NCI-H2227 (cell line): ENCODE data around the gene CA6.
"Not testable (repeated sequence)": the region's sequence is repeated elsewhere in the genome, so short reads cannot be mapped to it uniquely, and the experiment has no call there.

ENCODE experiments used
- DNase-seq: peaks from one replicate; lab custom pipeline; 2025; ENCODE audit not compliant: unreplicated experiment; lab: John Stamatoyannopoulos, UW

CA6 gene

DNA sequence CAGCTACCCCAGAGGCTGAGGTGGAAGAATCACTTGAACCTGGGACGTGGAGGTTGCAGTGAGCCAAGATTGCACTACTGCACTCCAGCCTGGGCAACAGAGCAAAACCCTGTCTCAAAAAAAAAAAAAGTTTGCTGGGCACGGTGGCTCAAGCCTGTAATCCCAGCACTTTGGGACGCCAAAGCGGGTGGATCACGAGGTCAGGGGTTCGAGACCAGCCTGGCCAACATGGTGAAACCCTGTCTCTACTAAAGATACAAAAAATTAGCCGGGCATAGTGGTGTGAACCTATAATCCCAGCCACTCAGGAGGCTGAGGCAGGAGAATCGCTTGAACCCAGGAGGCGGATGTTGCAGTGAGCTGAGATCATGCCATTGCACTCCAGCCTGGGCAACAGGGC is 23.2 kb downstream of the CA6 start:
- not testable (repeated sequence) for DNase-seq

DNA sequence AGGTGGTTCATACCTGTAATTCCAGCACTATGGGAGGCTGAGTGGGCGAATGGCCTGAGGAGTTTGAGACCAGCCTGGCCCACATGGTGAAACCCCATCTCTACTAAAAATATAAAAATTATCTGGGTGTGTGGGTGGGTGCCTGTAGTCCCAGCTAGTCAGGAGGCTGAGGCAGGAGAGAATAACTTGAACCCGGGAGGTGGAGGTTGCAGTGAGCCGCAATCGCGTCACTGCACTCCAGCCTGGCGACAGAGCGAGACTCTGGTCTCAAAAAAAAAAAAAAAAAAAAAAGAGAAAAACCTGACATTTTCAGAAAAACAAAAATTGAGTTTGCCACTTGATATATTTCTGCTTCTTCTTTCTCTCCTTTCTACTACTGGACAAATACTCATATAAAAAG is 24.3 kb downstream of the CA6 start:
- DNase-seq: no peak

DNA sequence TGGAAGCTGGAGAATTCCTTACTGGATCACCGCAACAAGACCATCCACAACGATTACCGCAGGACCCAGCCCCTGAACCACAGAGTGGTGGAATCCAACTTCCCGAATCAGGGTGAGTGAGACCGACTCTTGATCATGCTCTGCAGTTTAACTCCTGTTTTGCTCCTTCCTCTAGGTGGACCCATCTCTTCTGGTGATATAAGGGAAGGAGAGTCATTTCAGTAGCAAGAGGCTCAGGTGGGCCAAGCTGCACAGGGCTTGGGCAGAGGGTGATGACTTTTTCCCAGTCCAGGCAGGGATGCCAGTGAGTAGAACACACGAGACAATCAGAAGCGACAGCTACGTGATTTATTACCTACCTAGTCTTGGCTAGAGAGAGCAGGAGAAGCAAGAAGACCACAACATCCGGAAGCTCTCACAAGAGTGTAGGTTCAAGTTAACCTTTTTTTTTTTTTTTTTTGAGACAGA is 25.2 kb downstream of the CA6 start:
- DNase-seq: no peak

DNA sequence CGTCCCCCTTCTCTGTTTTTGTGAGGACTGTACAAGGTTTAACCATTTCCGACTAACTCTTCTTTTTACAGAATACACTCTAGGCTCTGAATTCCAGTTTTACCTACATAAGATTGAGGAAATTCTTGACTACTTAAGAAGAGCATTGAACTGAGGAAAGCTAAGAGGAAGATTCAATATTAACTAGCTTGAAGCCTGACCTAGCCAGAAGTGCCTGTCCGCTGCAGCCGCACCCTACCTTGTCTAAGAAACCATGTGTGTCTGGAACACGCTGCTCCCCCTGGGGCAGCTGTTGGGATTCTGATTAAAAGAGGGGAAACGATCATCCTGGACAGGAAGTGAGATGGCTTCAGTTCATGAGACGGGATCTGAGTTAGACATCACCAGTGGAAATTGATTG is 28.9 kb downstream of the CA6 start:
- no peak for DNase-seq

DNA sequence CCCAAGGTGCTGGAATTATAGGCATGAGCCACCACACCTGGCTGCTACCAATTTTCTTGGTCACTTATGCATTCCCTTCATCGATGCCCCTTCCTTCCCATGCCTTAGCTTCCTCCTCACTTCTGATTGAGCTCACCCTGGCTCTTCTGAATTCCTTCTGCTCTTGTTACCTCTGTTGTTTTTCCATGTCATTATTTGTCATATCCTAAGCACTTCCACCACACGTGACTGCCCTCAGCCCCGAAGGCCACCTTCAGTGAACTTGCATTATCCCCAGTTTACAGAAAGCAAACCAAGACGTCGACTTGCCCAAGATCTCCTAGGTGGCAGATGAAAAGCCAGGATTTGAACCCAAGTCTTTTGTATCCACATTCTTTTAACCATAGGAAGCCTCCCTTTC is 30.7 kb downstream of the CA6 start:
- DNase-seq: no peak

DNA sequence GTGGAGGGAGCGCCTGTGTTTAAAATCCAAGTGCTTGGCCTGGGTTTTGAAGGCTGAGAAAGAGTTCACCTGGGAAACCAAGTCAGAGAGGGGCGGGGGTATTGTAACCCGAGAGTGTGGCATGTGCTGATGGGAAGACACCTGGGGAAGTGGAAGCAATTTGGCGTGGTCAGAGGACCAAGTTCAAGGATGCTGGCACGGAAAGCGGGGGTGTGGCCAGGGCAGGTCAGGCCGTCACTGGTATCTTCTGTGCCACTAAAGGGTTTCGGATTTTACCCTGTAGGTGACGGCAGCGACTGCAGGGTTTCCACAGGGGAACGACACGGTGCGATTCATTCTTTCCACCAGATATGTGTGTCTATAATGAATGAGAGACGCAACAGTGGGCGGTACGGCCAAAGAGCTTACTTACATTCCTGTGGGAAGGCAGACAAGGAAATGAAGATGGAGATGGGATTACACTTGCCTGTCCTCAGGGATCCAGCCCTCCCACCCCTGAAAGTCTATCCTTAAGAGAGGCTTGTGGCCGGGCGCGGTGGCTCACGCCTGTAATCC is 31.3 kb downstream of the CA6 start:
- DNase-seq: no peak

DNA sequence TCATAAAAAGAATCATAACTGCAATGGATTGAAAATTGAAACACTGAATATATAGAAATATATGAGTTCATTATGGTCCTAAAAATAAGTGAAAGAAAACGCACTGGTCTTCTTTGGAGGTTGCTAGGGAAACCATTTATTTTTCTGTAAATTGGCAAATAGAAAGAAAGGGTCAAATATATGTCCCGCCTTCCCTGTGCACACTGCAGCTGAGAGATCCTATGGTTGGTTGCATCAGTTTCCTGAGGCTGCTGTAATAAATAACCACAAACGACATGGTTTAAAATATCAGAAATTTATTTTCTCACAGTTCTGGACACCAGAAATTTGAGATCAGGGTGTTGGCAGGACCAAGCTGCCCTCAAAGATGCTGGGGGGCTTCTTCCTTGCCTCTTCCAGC is 35.0 kb downstream of the CA6 start:
- no peak for DNase-seq

DNA sequence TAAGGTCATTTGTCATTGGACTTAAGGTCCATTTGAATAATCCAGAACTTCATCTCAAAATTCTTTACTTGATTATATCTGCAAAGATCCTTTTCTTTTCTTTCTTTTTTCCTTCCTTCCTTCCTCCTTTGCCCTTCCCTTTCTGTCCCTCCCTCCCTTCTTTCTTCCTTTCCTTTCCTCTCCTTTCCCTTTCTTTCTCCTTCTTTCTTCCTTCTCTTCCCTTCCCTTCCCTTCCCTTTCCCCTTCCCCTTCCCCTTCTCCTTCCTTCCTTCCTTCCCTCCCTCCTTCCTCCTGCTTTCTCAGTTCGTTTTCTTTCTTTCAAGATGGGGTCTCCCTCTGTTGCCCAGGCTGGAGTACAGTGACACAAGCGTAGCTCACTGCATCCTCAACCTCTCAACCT is 35.5 kb downstream of the CA6 start:
- no peak for DNase-seq

DNA sequence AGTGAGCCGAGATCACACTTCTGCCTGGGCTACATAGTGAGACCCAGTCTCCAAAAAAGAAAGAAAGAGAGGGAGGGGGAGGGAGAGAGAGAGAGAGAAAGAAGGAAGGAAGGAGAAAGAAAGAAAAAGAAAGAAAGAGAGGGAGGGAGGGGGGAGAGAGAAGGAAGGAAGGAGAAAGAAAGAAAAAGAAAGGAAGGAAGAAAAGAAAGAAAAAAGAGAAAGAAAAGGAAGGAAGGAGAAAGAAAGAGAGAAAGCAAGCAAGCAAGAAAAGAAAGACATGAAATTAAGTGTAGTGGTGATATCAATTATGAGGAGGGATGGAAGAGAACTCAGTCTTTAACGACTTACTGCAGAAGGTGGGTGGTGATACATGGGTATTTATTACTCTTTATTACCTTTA is 38.5 kb downstream of the CA6 start:
- no peak for DNase-seq

DNA sequence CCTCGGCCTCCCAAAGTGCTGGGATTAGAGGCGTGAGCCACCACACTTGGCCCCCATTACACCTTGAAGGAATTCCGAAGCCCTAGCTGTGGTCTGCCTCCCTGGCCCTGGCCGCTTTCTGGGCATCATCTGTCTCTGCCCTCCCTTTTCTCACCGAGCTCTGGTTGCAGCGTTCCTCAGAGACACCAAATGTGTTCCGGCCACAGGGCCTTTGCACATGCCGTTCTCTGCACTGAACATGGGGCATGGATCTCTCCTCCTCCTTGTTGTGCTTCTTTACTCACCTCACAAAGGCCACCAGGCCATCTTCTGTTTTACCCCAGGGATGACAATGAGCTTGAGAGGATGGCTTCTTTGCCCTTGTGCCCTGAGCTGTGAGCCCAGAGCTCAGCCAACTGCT is 39.3 kb downstream of the CA6 start:
- no peak for DNase-seq

DNA sequence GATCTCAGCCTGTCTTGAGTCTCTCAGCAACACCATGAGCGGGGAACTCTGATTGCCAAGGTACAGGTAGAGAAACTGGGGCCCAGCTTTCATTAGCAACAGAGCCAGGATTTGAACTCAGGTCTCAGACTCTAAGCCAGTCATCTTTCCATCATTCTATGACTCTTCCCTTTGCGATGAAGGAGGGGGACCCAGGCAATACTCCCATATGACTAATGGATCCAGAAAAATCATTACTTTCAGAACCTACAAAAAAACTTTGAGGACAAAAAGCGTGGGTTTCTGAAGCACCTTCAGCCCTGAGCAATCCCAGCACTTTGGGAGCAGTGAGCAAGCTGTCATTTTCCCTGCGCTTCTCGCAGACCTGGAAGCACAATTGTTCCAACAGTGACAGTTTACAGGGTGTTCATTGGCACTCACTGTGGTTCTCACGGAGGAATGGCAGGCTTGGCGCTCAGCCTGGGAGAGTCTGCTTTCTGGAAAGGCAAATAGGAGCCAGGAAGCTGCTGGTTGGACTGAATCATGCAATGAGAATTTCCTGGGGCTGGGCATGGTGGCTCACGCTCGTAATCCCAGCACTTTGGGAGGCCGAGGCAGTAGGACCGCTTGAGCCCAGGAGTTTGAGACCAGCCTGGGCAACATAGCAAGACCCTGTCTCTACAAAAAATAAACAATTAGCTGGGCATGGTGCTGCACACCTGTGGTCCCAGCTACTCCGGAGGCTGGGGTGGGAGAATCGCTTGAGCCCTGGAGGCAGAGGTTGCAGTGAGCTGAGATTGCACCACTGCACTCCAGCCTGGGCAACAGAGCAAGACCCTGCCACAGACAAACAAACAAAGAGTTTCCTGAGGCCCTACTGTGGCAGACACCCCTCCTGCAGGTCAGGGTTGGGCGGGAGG is 40.5 kb downstream of the CA6 start:
- no peak for DNase-seq

DNA sequence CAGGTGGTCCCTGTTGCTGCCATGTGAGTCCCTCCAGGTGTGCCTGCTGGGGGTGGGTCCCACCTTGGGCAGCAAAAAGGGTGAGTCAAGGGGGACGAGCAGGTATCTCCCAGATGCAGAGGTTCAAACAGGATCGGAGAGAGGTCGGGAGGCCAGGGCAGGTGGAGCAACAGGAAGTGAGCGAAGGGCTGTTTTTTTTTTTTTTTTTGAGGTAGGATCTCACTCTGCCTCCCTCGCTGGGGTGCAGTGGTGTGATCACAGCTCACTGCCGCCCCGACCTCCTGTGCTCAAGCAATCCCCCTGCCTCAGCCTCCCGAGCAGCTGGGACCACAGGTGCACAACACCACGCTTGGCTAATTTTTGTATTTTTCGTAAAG is 41.1 kb downstream of the CA6 start:
- no peak for DNase-seq

DNA sequence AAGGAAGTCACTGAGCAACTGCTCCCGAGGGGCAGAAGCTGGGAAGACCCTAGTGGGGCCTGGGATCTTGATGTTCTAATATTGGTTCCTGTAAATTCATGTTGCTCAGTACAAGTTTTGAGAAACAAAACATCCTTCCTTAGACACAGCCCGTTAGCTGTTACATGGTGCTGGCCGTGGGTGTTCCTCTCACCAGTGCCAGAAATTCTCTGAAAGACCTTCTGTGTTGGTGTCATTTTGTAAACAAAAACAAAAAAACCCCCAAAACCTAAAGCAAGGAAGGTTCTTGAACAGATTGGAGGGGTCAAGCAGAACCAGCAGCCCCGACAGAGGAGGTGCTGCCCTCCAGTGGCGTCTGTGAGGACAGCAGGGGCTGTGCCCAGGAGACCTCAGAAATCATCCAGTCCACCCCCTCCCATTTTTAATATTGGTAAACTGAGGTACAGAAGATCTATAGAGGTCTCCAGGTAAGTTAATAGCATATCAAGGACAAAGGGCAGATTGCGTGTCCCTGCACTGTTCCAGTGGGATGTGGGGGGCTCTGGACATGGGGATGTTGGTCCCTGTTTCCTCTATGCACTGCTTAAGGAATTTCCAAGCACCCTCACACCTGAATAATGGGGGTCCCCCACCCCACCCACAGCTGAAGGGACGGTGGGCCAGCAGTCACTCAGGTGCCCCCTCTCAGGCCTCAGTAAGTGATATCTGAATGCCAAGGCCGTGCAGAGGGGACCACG is 42.4 kb downstream of the CA6 start:
- DNase-seq: peak; percentile 56

DNA sequence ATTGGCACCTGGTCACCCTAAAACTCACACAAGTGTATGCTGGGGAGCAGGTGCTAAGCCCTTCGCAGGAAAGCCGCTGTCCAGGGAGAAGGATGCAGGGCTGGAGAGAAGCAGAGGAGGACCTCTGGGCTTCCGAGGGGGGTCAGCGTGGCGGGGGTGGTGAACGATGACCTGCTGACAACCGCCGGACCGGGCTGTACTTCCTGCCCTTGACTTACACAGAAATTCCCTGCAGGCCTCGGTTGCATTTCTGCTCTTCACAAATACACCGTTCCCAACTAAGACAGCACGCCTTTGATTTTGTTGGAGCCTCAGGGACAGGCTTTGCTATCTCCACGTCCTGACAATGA is 42.9 kb downstream of the CA6 start:
- DNase-seq: no peak

DNA sequence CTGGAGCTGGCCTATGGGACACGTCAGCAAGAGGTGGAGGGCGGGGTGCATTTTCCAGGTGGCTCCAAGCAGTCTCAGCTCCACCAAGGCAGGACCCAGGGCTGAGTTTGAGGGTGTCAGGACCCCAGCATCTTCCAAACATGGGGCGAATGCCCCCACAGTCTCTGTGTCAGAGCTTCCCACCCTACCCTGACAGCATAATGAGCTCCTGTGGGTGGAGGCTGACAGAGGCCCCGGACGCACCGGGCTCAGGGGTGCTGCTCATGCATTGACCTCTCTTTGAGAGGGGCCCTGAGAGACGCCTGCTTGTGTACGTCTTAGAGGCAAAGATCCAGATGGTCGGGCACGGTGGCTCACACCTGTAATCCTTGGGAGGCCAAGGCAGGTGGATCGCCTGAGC is 43.4 kb downstream of the CA6 start:
- DNase-seq: no peak

DNA sequence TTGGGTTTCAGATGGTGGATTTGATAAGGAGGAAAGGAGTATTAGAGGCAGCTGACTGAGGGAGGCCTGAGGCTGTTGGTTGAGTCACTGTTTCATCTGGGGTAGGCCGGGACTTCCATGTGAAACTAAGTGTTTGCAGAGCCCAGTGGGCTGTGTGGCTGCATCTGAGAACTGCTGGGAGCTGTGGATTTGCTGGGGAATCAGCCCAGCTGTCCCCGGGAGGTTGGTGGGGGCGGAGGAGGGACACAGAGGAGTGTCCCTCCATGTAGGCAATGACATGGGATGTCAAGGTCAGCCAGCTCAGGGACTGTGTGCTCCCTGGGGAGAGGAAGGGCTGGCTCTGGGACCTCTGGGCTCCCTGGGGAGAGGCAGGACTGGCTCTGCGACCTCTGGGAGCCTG is 44.2 kb downstream of the CA6 start:
- no peak for DNase-seq

DNA sequence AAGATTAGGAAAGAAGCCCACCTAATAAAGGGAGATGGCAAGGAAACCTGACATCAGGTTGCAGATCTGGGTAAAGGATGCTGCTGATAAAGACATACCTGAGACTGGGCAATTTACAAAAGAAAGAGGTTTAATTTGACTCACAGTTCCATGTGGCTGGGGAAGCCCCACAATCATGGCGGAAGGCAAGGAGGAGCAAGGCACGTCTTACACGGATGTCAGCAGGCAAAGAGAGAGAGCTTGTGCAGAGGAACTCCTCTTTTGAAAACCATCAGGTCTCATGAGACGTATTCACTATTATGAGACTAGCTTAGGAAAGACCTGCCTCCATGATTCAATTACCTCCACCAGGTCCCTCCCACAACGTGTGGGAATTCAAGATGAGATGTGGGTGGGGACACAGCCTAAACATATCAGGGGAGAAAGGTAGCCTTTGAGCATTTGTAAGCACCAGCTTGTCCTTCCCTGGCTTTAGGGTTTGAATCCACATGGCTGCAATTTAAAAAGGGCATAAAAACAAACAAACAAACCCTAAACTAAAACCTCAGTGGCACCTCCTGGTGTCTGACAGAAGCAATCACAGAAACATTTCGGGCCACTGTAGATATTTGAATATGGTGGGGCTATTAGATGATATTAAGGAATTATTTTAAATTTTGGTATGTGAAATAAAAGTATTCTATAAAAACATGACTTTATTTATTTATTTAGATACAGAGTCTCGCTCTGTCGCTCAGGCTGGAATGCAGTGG is 47.4 kb downstream of the CA6 start:
- no peak for DNase-seq

DNA sequence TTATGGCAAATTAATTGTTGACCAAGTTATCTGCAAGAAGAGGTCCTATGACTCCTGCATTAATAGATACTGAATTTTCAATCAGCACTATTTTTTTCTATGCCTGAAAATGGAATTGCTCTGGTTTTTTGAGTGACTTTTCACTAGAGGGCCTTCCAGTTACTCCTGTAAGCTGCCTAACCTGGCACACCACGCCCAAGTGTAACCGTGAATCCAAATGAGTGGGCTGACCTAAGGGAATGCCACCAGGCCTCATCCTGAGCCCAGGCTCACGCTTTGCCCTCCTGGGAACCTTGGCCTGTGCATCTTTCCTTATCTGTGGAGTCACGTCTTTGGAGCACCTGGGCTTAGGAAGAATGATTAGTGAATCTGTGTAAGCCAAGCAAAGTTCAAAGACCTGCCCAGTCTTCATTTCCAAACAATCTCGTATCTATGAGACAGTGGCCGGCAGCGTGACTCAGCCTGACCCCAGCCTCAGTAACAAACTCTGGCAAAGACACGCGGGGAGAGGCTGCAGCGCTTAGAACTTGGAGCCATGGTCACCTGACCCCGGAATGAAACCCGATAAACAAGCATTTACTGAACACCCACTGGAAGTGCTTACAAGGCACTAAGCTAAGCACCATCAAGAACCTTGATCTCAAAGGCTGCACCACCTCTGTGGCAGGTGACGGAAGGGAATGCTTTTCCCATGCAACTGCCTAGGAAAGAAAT is 48.5 kb downstream of the CA6 start:
- DNase-seq: not testable (repeated sequence)

DNA sequence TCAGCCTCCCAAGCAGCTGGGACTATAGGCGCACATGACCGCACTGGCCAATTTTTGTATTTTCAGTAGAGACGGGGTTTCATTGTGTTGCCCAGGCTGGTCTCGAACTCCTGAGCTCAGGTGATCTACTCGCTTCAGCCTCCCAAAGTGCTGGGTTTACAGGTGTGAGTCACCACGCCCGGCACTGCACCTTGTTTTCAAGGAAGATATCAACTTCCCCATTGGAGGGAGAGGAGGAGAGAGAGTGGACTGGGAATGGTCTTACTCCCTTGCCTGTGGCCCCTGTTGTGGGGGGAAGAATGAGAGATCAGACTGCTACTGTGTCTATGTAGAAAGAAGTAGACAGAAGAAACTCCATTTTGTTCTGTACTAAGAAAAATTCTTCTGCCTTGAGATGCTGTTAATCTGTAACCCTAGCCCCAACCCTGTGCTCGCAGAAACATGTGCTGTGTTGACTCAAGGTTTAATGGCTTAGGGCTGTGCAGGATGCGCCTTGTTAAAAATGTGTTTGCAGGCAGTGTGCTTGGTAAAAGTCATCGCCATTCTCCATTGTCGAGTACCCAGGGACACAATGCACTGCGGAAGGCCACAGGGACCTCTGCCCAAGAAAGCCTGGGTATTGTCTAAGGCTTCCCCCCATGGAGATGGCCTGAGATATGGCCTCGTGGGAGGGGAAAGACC is 56.0 kb downstream of the CA6 start:
- not testable (repeated sequence) for DNase-seq

DNA sequence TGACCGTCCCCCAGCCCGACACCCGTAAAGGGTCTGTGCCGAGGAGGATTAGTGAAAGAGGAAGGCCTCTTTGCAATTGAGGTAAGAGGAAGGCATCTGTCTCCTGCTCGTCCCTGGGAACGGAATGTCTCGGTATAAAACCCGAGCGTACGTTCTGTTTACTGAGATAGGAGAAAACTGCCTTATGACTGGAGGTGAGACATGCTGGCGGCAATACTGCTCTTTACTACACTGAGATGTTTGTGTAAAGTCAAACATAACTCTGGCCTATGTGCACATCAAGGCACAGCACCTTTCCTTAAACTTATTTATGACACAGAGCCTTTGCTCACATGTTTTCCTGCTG is 56.5 kb downstream of the CA6 start:
- not testable (repeated sequence) for DNase-seq
